ENCODE data around the gene FKBP1B. TPM values are rescaled to one million over a fixed set of nuclear protein-coding genes. Genes with fewer than 3 reads are reported as not detected.

The FKBP1B gene
- total RNA-seq, 1 donor from 2014 or later, result 31.1 TPM

DNA sequence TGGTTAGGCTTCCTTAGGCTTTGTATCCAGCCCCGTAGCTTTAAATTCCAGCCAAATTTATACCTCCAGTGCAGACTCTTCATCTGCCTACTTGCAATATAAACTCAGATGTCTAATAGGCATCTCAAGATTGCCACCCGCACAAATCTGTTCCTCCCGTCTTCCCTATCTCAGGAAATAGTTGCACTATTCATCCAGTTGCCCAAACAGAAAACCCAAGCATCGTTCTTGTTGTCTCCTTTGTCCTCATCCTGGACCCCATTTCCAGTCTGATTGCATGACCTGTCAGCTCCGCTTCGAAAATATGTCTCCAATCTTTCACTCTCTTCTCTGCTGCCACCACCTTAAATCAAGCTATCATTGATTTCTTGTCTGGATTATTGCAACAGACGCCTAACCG lies 2.3 kb downstream of the FKBP1B start:
- Mint-ChIP-seq H3K4me3 (ENCODE audit: unreplicated experiment) (no peak overlapping the region), H3K9me3 (ENCODE audit: unreplicated experiment) (no peaks in the 10 kb centered on the region), H3K27ac (ENCODE audit: unreplicated experiment) (no peak overlapping the region), H3K27me3 (ENCODE audit: unreplicated experiment) (peaks cover 5% of the 10 kb centered on the region), H3K4me1 (ENCODE audit: unreplicated experiment) (peaks cover 11% of the 10 kb centered on the region), H3K36me3 (ENCODE audit: low read depth, unreplicated experiment) (peaks cover 15% of the 10 kb centered on the region)
- TF ChIP-seq, protein P1, sequence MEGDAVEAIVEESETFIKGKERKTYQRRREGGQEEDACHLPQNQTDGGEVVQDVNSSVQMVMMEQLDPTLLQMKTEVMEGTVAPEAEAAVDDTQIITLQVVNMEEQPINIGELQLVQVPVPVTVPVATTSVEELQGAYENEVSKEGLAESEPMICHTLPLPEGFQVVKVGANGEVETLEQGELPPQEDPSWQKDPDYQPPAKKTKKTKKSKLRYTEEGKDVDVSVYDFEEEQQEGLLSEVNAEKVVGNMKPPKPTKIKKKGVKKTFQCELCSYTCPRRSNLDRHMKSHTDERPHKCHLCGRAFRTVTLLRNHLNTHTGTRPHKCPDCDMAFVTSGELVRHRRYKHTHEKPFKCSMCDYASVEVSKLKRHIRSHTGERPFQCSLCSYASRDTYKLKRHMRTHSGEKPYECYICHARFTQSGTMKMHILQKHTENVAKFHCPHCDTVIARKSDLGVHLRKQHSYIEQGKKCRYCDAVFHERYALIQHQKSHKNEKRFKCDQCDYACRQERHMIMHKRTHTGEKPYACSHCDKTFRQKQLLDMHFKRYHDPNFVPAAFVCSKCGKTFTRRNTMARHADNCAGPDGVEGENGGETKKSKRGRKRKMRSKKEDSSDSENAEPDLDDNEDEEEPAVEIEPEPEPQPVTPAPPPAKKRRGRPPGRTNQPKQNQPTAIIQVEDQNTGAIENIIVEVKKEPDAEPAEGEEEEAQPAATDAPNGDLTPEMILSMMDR (IDR thresholded peaks at IDR 0.05; ENCODE audit: unreplicated experiment), result no peak
- DNase-seq (ENCODE audit: low spot score), result no peak

DNA sequence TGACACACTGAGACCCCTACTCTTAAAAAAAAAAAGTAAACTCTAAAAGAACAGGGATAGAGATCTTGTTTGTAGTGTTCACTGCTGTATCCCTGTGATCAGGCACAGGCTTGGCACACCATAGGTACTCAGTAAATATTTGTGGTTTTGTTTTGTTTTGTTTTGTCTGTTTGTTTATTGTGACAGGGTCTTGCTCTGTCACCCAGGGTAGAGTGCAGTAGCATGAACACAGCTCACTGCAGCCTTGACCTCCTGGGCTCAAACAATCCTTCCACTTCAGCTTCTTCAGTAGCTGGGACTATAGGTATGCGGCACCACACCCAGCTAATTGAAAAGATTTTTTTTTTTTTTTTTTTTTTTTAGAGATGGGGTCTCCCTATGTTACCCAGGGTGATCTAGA lies 3.4 kb downstream of the FKBP1B start:
- no peak for DNase-seq (ENCODE audit: low spot score)
- no peaks in the 10 kb centered on the region for H3K4me1 Mint-ChIP-seq (ENCODE audit: unreplicated experiment)
- TF ChIP-seq, protein P1 (IDR thresholded peaks at IDR 0.05; ENCODE audit: unreplicated experiment), result no peak
- H3K27me3 Mint-ChIP-seq (ENCODE audit: unreplicated experiment), result peaks cover 4% of the 10 kb centered on the region
- H3K9me3 Mint-ChIP-seq (ENCODE audit: unreplicated experiment), result no peaks in the 10 kb centered on the region
- peaks cover 15% of the 10 kb centered on the region for H3K36me3 Mint-ChIP-seq (ENCODE audit: low read depth, unreplicated experiment)
- H3K27ac Mint-ChIP-seq (ENCODE audit: unreplicated experiment), result no peak overlapping the region
- no peak overlapping the region for H3K4me3 Mint-ChIP-seq (ENCODE audit: unreplicated experiment)

GRCh38 chr2:24054366-24055010 lies 4.9 kb downstream of the FKBP1B start:
- Mint-ChIP-seq H3K9me3 (ENCODE audit: unreplicated experiment) (no peaks in the 10 kb centered on the region), H3K36me3 (ENCODE audit: low read depth, unreplicated experiment) (peaks cover 15% of the 10 kb centered on the region), H3K4me3 (ENCODE audit: unreplicated experiment) (peak overlapping the region; percentile 47), H3K27ac (ENCODE audit: unreplicated experiment) (no peak overlapping the region), H3K27me3 (ENCODE audit: unreplicated experiment) (peaks cover 2% of the 10 kb centered on the region), H3K4me1 (ENCODE audit: unreplicated experiment) (no peaks in the 10 kb centered on the region)
- no peak for DNase-seq (ENCODE audit: low spot score)
- TF ChIP-seq, protein P1 (IDR thresholded peaks at IDR 0.05; ENCODE audit: unreplicated experiment), result no peak

DNA sequence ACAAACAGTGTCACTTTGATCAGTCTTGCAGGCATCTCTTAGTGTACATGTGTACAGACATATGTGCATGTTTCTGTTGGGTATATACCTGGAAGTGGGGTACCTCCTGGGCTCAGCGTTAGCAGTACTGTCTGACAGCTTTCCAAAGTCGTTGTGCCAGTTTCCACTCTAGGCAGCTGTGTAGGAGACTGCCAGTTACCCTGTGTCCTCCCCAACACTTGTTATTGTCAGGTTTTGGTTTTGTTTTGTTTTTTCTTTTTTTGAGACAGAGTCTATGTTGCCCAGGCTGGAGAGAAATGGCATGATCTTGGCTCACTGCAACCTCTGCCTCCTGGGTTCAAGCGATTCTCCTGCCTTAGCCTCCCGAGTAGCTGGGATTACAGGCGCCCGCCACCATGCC lies 6.2 kb downstream of the FKBP1B start:
- peaks cover 5% of the 10 kb centered on the region for H3K27me3 Mint-ChIP-seq (ENCODE audit: unreplicated experiment)
- no peak overlapping the region for H3K27ac Mint-ChIP-seq (ENCODE audit: unreplicated experiment)
- H3K4me3 Mint-ChIP-seq (ENCODE audit: unreplicated experiment), result no peak overlapping the region
- no peaks in the 10 kb centered on the region for H3K9me3 Mint-ChIP-seq (ENCODE audit: unreplicated experiment)
- TF ChIP-seq, protein P1 (IDR thresholded peaks at IDR 0.05; ENCODE audit: unreplicated experiment), result no peak
- peaks cover 3% of the 10 kb centered on the region for H3K4me1 Mint-ChIP-seq (ENCODE audit: unreplicated experiment)
- DNase-seq (ENCODE audit: low spot score), result no peak
- peaks cover 15% of the 10 kb centered on the region for H3K36me3 Mint-ChIP-seq (ENCODE audit: low read depth, unreplicated experiment)

GRCh38 chr2:24058564-24059271 lies 9.2 kb downstream of the FKBP1B start:
- Mint-ChIP-seq H3K9me3 (ENCODE audit: unreplicated experiment) (no peaks in the 10 kb centered on the region), H3K27me3 (ENCODE audit: unreplicated experiment) (peaks cover 5% of the 10 kb centered on the region), H3K4me1 (ENCODE audit: unreplicated experiment) (peaks cover 3% of the 10 kb centered on the region), H3K27ac (ENCODE audit: unreplicated experiment) (no peak overlapping the region), H3K4me3 (ENCODE audit: unreplicated experiment) (no peak overlapping the region), H3K36me3 (ENCODE audit: low read depth, unreplicated experiment) (peaks cover 18% of the 10 kb centered on the region)
- TF ChIP-seq, protein P1 (IDR thresholded peaks at IDR 0.05; ENCODE audit: unreplicated experiment), result no peak
- no peak for DNase-seq (ENCODE audit: low spot score)

All from endothelial cell (in vitro differentiated cells).